Measurements from ENCODE around the gene PRKD2. TPM values are rescaled to one million over a fixed set of nuclear protein-coding genes. Genes with fewer than 3 reads are reported as not detected.

PRKD2 gene
- total RNA-seq, 1 donor from 2014 or later, result 63.6 TPM

- peaks cover 4% of the 10 kb centered on the region for H3K36me3 ChIP-seq (ENCODE audit: control insufficient read depth, insufficient read depth, low read length)
- TF ChIP-seq CTCF (IDR thresholded peaks at IDR 0.05; ENCODE audit: insufficient read depth, low read length, poor library complexity, severe bottlenecking), result no peak
- H3K27me3 ChIP-seq (ENCODE audit: control insufficient read depth, insufficient read depth, low read length), result no peaks in the 10 kb centered on the region
- no peak for DNase-seq (ENCODE audit: low read depth)
- no peak overlapping the region for H3K4me3 ChIP-seq (ENCODE audit: low read depth, low read length)
These were observed 18.3 kb downstream of the PRKD2 start for GRCh38 chr19:46698395-46699321.

- TF ChIP-seq CTCF (IDR thresholded peaks at IDR 0.05; ENCODE audit: insufficient read depth, low read length, poor library complexity, severe bottlenecking), result no peak
- H3K36me3 ChIP-seq (ENCODE audit: control insufficient read depth, insufficient read depth, low read length), result peaks cover 5% of the 10 kb centered on the region
These were observed 19.5 kb downstream of the PRKD2 start for GRCh38 chr19:46697204-46697960.

GRCh38 chr19:46696866-46697203 lies 20.1 kb downstream of the PRKD2 start:
- DNase-seq (ENCODE audit: low read depth), result no peak
- no peak for TF ChIP-seq CTCF (IDR thresholded peaks at IDR 0.05; ENCODE audit: insufficient read depth, low read length, poor library complexity, severe bottlenecking)
- Histone ChIP-seq H3K4me3 (ENCODE audit: low read depth, low read length) (no peak overlapping the region), H3K27me3 (ENCODE audit: control insufficient read depth, insufficient read depth, low read length) (no peaks in the 10 kb centered on the region), H3K36me3 (ENCODE audit: control insufficient read depth, insufficient read depth, low read length) (peaks cover 8% of the 10 kb centered on the region)

More at GRCh38 chr19:46697204-46697960, 19.5 kb downstream of the PRKD2 start:
- Histone ChIP-seq H3K4me3 (ENCODE audit: low read depth, low read length) (no peak overlapping the region), H3K27me3 (ENCODE audit: control insufficient read depth, insufficient read depth, low read length) (no peaks in the 10 kb centered on the region)
- DNase-seq (ENCODE audit: low read depth), result peak; percentile 29

- H3K4me3 ChIP-seq (ENCODE audit: low read depth, low read length), result no peak overlapping the region
- H3K36me3 ChIP-seq (ENCODE audit: control insufficient read depth, insufficient read depth, low read length), result peaks cover 13% of the 10 kb centered on the region
- no peaks in the 10 kb centered on the region for H3K27me3 ChIP-seq (ENCODE audit: control insufficient read depth, insufficient read depth, low read length)
- TF ChIP-seq CTCF (IDR thresholded peaks at IDR 0.05; ENCODE audit: insufficient read depth, low read length, poor library complexity, severe bottlenecking), result no peak
- DNase-seq (ENCODE audit: low read depth), result no peak
These were observed 20.9 kb downstream of the PRKD2 start for GRCh38 chr19:46696052-46696451.

- H3K27me3 ChIP-seq (ENCODE audit: control insufficient read depth, insufficient read depth, low read length), result no peaks in the 10 kb centered on the region
- peaks cover 14% of the 10 kb centered on the region for H3K36me3 ChIP-seq (ENCODE audit: control insufficient read depth, insufficient read depth, low read length)
- no peak overlapping the region for H3K4me3 ChIP-seq (ENCODE audit: low read depth, low read length)
- TF ChIP-seq CTCF (IDR thresholded peaks at IDR 0.05; ENCODE audit: insufficient read depth, low read length, poor library complexity, severe bottlenecking), result no peak
- DNase-seq (ENCODE audit: low read depth), result no peak
These were observed 23.2 kb downstream of the PRKD2 start for GRCh38 chr19:46693760-46694159.

Data from kidney epithelial cell (primary cell).